Neutrophil (primary cell): Measurements from ENCODE around the gene MAPT.

Experiments
- H3K27ac ChIP-seq: fragments of 200-600 bp; sonication (generic); 2 replicates; pipeline ENCODE4 v1.5.1; 2016; ENCODE audit warnings: mild to moderate bottlenecking, moderate library complexity
- H3K27me3 ChIP-seq: fragments of 200-600 bp; sonication (generic); 2 replicates; pipeline ENCODE4 v1.6.0; 2016; ENCODE audit warnings: mild to moderate bottlenecking
- H3K36me3 ChIP-seq: fragments of 200-600 bp; sonication (generic); 2 replicates; pipeline ENCODE4 v1.5.1; 2017
- H3K4me1 ChIP-seq, 2 experiments: fragments of 200-600 bp in 1 of 2; sonication (generic) in 1 of 2; 1 replicate in 1 of 2; 2 replicates in 1 of 2; pipeline versions ENCODE4 v1.5.1 to v1.6.1; 2013 to 2016; ENCODE audit warnings: low read depth in 1 of 2, low read length in 1 of 2, mild to moderate bottlenecking in 1 of 2, moderate library complexity in 1 of 2; ENCODE audit not compliant: control insufficient read depth in 1 of 2, insufficient read depth in 1 of 2
- H3K4me3 ChIP-seq, 2 experiments: fragments of 200-600 bp in 1 of 2; sonication (generic) in 1 of 2; 1 replicate in 1 of 2; 2 replicates in 1 of 2; pipeline ENCODE4 v1.5.1; 2013 to 2016; ENCODE audit warnings: low read depth in 1 of 2, low read length in 1 of 2, mild to moderate bottlenecking in 1 of 2, moderate library complexity in 1 of 2
- H3K9me3 ChIP-seq: fragments of 200-600 bp; sonication (generic); 2 replicates; pipeline ENCODE4 v1.5.1; 2016
- TF ChIP-seq, protein P1 (sequence below): fragments of 200-600 bp; sonication (generic); IDR thresholded peaks from 2 replicates; pipeline ENCODE4 v1.5.1; 2016; ENCODE audit warnings: antibody characterized with exemption

Gene MAPT

GRCh38 chr17:45920083-45920482 lies 25.7 kb downstream of the MAPT start:
- TF ChIP-seq, protein P1, sequence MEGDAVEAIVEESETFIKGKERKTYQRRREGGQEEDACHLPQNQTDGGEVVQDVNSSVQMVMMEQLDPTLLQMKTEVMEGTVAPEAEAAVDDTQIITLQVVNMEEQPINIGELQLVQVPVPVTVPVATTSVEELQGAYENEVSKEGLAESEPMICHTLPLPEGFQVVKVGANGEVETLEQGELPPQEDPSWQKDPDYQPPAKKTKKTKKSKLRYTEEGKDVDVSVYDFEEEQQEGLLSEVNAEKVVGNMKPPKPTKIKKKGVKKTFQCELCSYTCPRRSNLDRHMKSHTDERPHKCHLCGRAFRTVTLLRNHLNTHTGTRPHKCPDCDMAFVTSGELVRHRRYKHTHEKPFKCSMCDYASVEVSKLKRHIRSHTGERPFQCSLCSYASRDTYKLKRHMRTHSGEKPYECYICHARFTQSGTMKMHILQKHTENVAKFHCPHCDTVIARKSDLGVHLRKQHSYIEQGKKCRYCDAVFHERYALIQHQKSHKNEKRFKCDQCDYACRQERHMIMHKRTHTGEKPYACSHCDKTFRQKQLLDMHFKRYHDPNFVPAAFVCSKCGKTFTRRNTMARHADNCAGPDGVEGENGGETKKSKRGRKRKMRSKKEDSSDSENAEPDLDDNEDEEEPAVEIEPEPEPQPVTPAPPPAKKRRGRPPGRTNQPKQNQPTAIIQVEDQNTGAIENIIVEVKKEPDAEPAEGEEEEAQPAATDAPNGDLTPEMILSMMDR = no peak
- Histone ChIP-seq H3K27me3 (peaks cover 38% of the 10 kb centered on the region), H3K36me3 (no peaks in the 10 kb centered on the region), H3K9me3 (no peaks in the 10 kb centered on the region), H3K4me1 (no peaks in the 10 kb centered on the region), H3K27ac (no peak overlapping the region), H3K4me3 (no peak overlapping the region)

DNA sequence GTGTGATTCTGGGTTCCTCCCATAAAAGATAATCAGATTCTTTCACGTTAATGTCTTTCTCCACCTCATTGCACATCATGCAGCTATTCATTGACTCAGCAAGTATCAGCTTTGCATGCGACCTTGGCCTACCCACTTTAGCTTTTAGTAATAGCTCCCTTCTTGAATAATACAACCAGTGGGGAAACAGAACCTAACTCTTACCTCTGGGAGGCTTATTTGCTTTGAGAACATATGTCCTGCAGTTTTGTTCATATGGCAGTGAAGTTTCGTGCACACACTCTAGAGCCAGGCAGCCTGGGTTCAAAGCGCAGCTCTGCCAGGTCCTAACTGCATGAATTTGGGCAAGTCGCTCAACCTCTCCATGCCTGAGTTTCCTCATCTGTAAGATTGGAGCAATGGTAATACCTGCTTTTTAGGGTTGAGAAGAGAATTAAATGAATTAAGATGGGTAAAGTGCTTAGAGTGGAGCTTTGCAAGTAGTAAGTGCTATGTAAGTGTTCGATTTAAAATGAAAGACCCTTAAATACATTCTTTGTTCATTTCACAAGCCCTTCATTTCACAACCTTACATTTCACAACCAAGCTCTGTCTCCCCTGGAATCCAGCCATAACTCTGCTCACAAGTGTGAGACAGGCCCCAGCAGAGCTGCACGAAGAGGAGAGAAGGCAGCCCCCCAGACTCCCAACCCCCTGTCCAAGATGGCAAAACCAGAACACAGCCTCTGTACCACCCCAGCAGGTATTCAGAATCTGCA lies 29.3 kb downstream of the MAPT start:
- H3K4me3 ChIP-seq = no peak overlapping the region
- no peak overlapping the region for H3K27ac ChIP-seq
- no peaks in the 10 kb centered on the region for H3K4me1 ChIP-seq
- H3K36me3 ChIP-seq = no peaks in the 10 kb centered on the region
- H3K27me3 ChIP-seq = peaks cover 12% of the 10 kb centered on the region
- no peaks in the 10 kb centered on the region for H3K9me3 ChIP-seq
- TF ChIP-seq, protein P1 = no peak

DNA sequence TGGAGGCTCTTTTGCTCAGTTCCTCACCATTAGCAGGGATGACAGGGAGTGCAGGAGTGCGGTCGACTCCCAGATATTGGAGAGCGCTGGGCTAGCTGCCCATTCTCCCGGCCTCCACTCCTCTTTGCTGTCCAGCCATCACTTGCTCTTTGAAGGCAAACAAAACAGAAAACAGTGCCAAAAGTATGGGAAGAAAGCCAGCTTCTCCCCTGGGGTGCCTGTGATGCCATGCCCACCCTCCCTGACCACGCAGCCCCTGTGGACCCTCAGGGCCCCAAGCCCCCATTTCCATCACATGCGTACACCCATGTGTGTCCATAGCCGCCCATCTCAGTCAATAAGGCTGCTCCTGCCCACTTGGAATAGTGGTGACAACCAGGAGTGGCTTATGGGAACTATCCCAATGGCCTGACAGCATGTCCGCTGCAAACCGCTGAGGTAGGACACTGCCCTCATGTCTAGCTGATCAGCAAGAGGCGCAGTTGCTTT lies 30.0 kb downstream of the MAPT start:
- Histone ChIP-seq H3K4me3 (no peak overlapping the region), H3K9me3 (no peaks in the 10 kb centered on the region), H3K36me3 (no peaks in the 10 kb centered on the region), H3K27ac (no peak overlapping the region), H3K4me1 (no peaks in the 10 kb centered on the region), H3K27me3 (peaks cover 16% of the 10 kb centered on the region)
- TF ChIP-seq, protein P1 = no peak

- no peak overlapping the region for H3K4me3 ChIP-seq
- peaks cover 22% of the 10 kb centered on the region for H3K27me3 ChIP-seq
- H3K9me3 ChIP-seq = no peaks in the 10 kb centered on the region
- TF ChIP-seq, protein P1 = no peak
- no peaks in the 10 kb centered on the region for H3K36me3 ChIP-seq
- no peaks in the 10 kb centered on the region for H3K4me1 ChIP-seq
- H3K27ac ChIP-seq = no peak overlapping the region
These were observed 31.0 kb downstream of the MAPT start for GRCh38 chr17:45925311-45925710.

- Histone ChIP-seq H3K4me1 (no peaks in the 10 kb centered on the region), H3K27ac (no peak overlapping the region), H3K36me3 (no peaks in the 10 kb centered on the region), H3K4me3 (no peak overlapping the region), H3K27me3 (peaks cover 31% of the 10 kb centered on the region), H3K9me3 (no peaks in the 10 kb centered on the region)
- TF ChIP-seq, protein P1 = no peak
These were observed 32.9 kb downstream of the MAPT start for GRCh38 chr17:45927247-45927646.
